Thoracic aorta (tissue), 2 donors: Measurements from ENCODE around the gene TXNDC9. TPM values are rescaled to one million over a fixed set of nuclear protein-coding genes. Genes with fewer than 3 reads are reported as not detected.
"Not testable (repeated sequence)": the region's sequence is repeated elsewhere in the genome, so short reads cannot be mapped to it uniquely, and the experiment has no call there.

ENCODE experiments used
- ATAC-seq: fragments of 150-250 bp; one replicate; pipeline ENCODE4 v1.8.0; 2017; ENCODE audit warnings: low read depth; ENCODE audit not compliant: insufficient number of reproducible peaks, low FRiP score
- DNase-seq: peaks from one replicate; pipeline ENCODE4 v3.0.0-alpha.2; 2020; ENCODE audit warnings: low spot score
- H3K27ac ChIP-seq, 2 donors: fragments of 200-600 bp; sonication (generic); 1 replicate in 1 of 2; 2 replicates in 1 of 2; pipeline ENCODE4 v1.5.1; 2016; ENCODE audit warnings: mild to moderate bottlenecking in 2 of 2, moderate library complexity in 2 of 2
- H3K27me3 ChIP-seq: fragments of 200-600 bp; sonication (generic); replicated peaks from 2 replicates; pipeline ENCODE4 v1.6.0; 2016; ENCODE audit warnings: mild to moderate bottlenecking; ENCODE audit not compliant: insufficient read depth
- H3K36me3 ChIP-seq: fragments of 200-600 bp; sonication (generic); one replicate; pipeline ENCODE4 v1.5.1; 2016
- H3K4me1 ChIP-seq, 2 donors: fragments of 200-600 bp; sonication (generic); 1 replicate in 1 of 2; 2 replicates in 1 of 2; pipeline versions ENCODE4 v1.5.1 to v1.6.0; 2016; ENCODE audit warnings: low read depth in 2 of 2, mild to moderate bottlenecking in 1 of 2; ENCODE audit not compliant: control insufficient read depth in 1 of 2
- H3K4me3 ChIP-seq: fragments of 200-600 bp; sonication (generic); 2 replicates; pipeline ENCODE4 v1.5.1; 2016; ENCODE audit warnings: mild to moderate bottlenecking
- H3K9me3 ChIP-seq: fragments of 200-600 bp; sonication (generic); 2 replicates; pipeline ENCODE4 v1.5.1; 2016
- total RNA-seq, 2 donors: library from RNA; depleted of rRNA; stranded (reverse); fragments of >200 nt; gene quantifications; one replicate each; pipeline versions ENCODE4 v1.1.0 to v1.2.3, GENCODE V29; 2016
- TF ChIP-seq, protein P1 (sequence below): fragments of 200-600 bp; sonication (generic); IDR thresholded peaks from one replicate; pipeline ENCODE4 v1.5.1; 2019; ENCODE audit warnings: antibody characterized with exemption

Gene TXNDC9
- total RNA-seq, 2 donors from 2014 or later: 26.7 to 42.0 TPM

GRCh38 chr2:99279969-99280695 lies 56.0 kb downstream of the TXNDC9 start:
- no peak for ATAC-seq
- H3K9me3 ChIP-seq: no peaks in the 10 kb centered on the region
- no peaks in the 10 kb centered on the region for H3K4me1 ChIP-seq
- DNase-seq: no peak
- H3K36me3 ChIP-seq: no peaks in the 10 kb centered on the region
- H3K27me3 ChIP-seq: no peaks in the 10 kb centered on the region
- TF ChIP-seq, protein P1, sequence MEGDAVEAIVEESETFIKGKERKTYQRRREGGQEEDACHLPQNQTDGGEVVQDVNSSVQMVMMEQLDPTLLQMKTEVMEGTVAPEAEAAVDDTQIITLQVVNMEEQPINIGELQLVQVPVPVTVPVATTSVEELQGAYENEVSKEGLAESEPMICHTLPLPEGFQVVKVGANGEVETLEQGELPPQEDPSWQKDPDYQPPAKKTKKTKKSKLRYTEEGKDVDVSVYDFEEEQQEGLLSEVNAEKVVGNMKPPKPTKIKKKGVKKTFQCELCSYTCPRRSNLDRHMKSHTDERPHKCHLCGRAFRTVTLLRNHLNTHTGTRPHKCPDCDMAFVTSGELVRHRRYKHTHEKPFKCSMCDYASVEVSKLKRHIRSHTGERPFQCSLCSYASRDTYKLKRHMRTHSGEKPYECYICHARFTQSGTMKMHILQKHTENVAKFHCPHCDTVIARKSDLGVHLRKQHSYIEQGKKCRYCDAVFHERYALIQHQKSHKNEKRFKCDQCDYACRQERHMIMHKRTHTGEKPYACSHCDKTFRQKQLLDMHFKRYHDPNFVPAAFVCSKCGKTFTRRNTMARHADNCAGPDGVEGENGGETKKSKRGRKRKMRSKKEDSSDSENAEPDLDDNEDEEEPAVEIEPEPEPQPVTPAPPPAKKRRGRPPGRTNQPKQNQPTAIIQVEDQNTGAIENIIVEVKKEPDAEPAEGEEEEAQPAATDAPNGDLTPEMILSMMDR: no peak
- no peak overlapping the region for H3K4me3 ChIP-seq
- H3K27ac ChIP-seq: no peak overlapping the region

DNA sequence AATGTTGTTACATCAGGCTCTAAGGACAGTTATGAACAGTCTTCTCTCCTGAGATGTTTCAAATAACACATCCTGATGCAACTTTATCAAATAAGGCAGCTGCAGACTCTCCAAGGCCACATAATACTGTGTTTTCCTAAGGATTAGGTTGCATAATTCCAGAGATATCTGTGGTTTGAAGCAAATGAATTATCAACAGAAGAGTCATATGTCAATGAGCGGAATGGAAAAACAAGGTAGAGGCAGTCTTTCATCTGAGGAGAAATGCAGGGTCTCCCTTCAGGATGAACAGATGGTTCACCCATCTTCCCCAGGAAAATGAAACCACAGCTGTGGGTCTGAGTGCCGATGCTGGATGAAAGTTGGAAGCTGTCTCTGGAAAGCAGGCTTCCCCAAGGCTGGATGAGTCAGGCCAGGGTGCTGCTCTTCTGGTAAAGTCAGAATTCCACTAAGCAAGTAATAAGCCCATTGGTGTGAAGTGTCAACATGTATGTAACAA lies 57.3 kb downstream of the TXNDC9 start:
- H3K9me3 ChIP-seq: no peaks in the 10 kb centered on the region
- no peaks in the 10 kb centered on the region for H3K27me3 ChIP-seq
- no peaks in the 10 kb centered on the region for H3K4me1 ChIP-seq
- H3K36me3 ChIP-seq: no peaks in the 10 kb centered on the region
- H3K27ac ChIP-seq: no peak overlapping the region
- TF ChIP-seq, protein P1: no peak
- no peak overlapping the region for H3K4me3 ChIP-seq
- DNase-seq (no peak), ATAC-seq (no peak)

- not testable (repeated sequence) for H3K4me3 ChIP-seq, ATAC-seq, H3K36me3 ChIP-seq, DNase-seq, H3K4me1 ChIP-seq, H3K27me3 ChIP-seq, H3K27ac ChIP-seq, H3K9me3 ChIP-seq
Measured at GRCh38 chr2:99278195-99278765, 57.9 kb downstream of the TXNDC9 start.

DNA sequence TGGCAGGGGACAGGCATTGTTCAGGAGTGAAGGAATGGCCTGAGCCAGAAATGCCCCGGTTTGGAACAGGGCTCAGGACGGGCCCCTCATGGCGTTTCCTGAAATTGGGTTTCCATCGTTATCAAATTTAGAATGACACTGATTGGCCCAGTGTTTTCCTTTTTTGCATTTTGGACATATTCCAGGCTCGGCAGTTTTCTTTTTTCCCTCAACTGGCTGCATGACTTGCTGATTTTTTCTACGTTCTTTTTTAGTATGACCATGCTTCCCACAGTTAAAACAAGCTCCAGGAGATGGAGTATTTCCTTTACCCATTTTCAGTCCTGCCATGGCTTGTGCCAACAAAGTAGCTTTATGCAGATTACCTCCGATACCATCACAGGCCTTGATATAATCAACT lies 60.3 kb downstream of the TXNDC9 start:
- no peaks in the 10 kb centered on the region for H3K36me3 ChIP-seq
- H3K9me3 ChIP-seq: peaks cover 3% of the 10 kb centered on the region
- no peak overlapping the region for H3K27ac ChIP-seq
- ATAC-seq (no peak), DNase-seq (no peak)
- TF ChIP-seq, protein P1: no peak
- H3K27me3 ChIP-seq: no peaks in the 10 kb centered on the region
- no peaks in the 10 kb centered on the region for H3K4me1 ChIP-seq
- H3K4me3 ChIP-seq: no peak overlapping the region

Other genes starting within 250 kb of the TXNDC9 start
- gene C2orf15, start 194.6 kb downstream of the TXNDC9 start, total RNA-seq: 1 to 10 TPM in 1 of 2 donors, not detected in 1; 4.9 TPM
- gene TSGA10, start 181.4 kb downstream of the TXNDC9 start, total RNA-seq: 1 to 10 TPM in 1 of 2 donors, under 1 TPM in 1; 0.68 to 8.8 TPM
- 10 to 100 TPM in 1 of 2 donors, 1 to 10 TPM in 1; 9.5 to 13.8 TPM for gene LIPT1, start 181.4 kb downstream of the TXNDC9 start, total RNA-seq
- gene MITD1, start 155.3 kb downstream of the TXNDC9 start, total RNA-seq: 10 to 100 TPM; 12.0 to 25.9 TPM
- 10 to 100 TPM in 1 of 2 donors, 1 to 10 TPM in 1; 8.9 to 24.5 TPM for gene MRPL30, start 155.1 kb downstream of the TXNDC9 start, total RNA-seq
- not detected for gene LYG2, start 80.7 kb downstream of the TXNDC9 start, total RNA-seq
- 1 to 10 TPM in 1 of 2 donors, not detected in 1; 5.8 TPM for gene LYG1, start 35.1 kb downstream of the TXNDC9 start, total RNA-seq
- gene EIF5B, start 1.1 kb upstream of the TXNDC9 start, total RNA-seq: 10 to 100 TPM; 22.7 to 44.1 TPM
- 100 to 1,000 TPM in 1 of 2 donors, 10 to 100 TPM in 1; 48.3 to 107 TPM for gene REV1, start 153.7 kb upstream of the TXNDC9 start, total RNA-seq